ENCODE results near the gene PAXIP1. TPM values are rescaled to one million over a fixed set of nuclear protein-coding genes. Genes with fewer than 3 reads are reported as not detected.
A peak's percentile ranks its signal among the peaks of the same experiment; 100 is the strongest.

Gene PAXIP1
- total and polyA plus RNA-seq, 2 experiments from 2014 or later: 12.5 to 36.9 TPM

- H3F3A ChIP-seq (replicated peaks; ENCODE audit: low read depth): no peaks in the 10 kb centered on the region
- DNase-seq (ENCODE audit: low spot score) (no peak), ATAC-seq (no peak)
- H3K27ac Mint-ChIP-seq: no peak overlapping the region
- H3K9me2 ChIP-seq (ENCODE audit: insufficient read depth): no peaks in the 10 kb centered on the region
- H3K27me3 ChIP-seq (ENCODE audit: insufficient read depth): no peaks in the 10 kb centered on the region
- H3K27me3 Mint-ChIP-seq (ENCODE audit: insufficient read depth, low read depth, poor library complexity): peaks cover 3% of the 10 kb centered on the region
- H3K4me3 Mint-ChIP-seq: no peak overlapping the region
- no peak overlapping the region for H3K27ac ChIP-seq (ENCODE audit: low read depth)
- peaks cover 83% of the 10 kb centered on the region for H3K36me3 Mint-ChIP-seq (ENCODE audit: low read depth)
- no peaks in the 10 kb centered on the region for H3K79me2 ChIP-seq (replicated peaks; ENCODE audit: insufficient read depth)
- TF ChIP-seq ZNF114 (CRISPR knock-in tag; IDR thresholded peaks at IDR 0.05) (no peak), ZNF462 (CRISPR knock-in tag; IDR thresholded peaks at IDR 0.05) (no peak)
- H3K4me1 Mint-ChIP-seq: no peaks in the 10 kb centered on the region; the same call in 2 of the 3 replicates
- no peak overlapping the region for H3K4me2 ChIP-seq
- H3K4me3 ChIP-seq: no peak overlapping the region
- no peak overlapping the region for H2AFZ ChIP-seq
- H3K9me3 Mint-ChIP-seq: no peaks in the 10 kb centered on the region
- H3K4me1 ChIP-seq (ENCODE audit: insufficient read depth): no peaks in the 10 kb centered on the region
- H3K36me3 ChIP-seq (ENCODE audit: insufficient read depth): peaks cover 61% of the 10 kb centered on the region
- no peaks in the 10 kb centered on the region for H4K20me1 ChIP-seq (replicated peaks; ENCODE audit: insufficient read depth)
Measured at GRCh38 chr7:154950960-154951359, 52.0 kb downstream of the PAXIP1 start.

- no peaks in the 10 kb centered on the region for H3K9me3 Mint-ChIP-seq
- H4K20me1 ChIP-seq (replicated peaks; ENCODE audit: insufficient read depth): no peaks in the 10 kb centered on the region
- no peak overlapping the region for H3K4me3 ChIP-seq
- no peak overlapping the region for H3K4me3 Mint-ChIP-seq
- H3K4me1 Mint-ChIP-seq: no peaks in the 10 kb centered on the region
- H2AFZ ChIP-seq: no peak overlapping the region
- no peak overlapping the region for H3K27ac ChIP-seq (ENCODE audit: low read depth)
- H3K4me2 ChIP-seq: no peak overlapping the region
- peaks cover 91% of the 10 kb centered on the region for H3K36me3 Mint-ChIP-seq (ENCODE audit: low read depth)
- H3K27ac Mint-ChIP-seq: no peak overlapping the region
- no peaks in the 10 kb centered on the region for H3K27me3 ChIP-seq (ENCODE audit: insufficient read depth)
- TF ChIP-seq POLR2AphosphoS5 (IDR thresholded peaks at IDR 0.05; ENCODE audit: low read depth) (no peak), CTCF (conservative IDR thresholded peaks at IDR 0.05; ENCODE audit: low read depth in 2 of 2) (peak; percentile 34; a peak in 3 of 4 replicates), CREB1 (CRISPR knock-in tag; IDR thresholded peaks at IDR 0.05; ENCODE audit: low read depth) (no peak)
- H3K36me3 ChIP-seq (ENCODE audit: insufficient read depth): peaks cover 54% of the 10 kb centered on the region
- H3K9me2 ChIP-seq (ENCODE audit: insufficient read depth): no peaks in the 10 kb centered on the region
- H3F3A ChIP-seq (replicated peaks; ENCODE audit: low read depth): no peaks in the 10 kb centered on the region
- peak; percentile 30 for DNase-seq (ENCODE audit: low spot score)
- H3K79me2 ChIP-seq (replicated peaks; ENCODE audit: insufficient read depth): no peaks in the 10 kb centered on the region
- no peaks in the 10 kb centered on the region for H3K27me3 Mint-ChIP-seq (ENCODE audit: insufficient read depth, low read depth, poor library complexity)
- peak; percentile 79 for ATAC-seq
- no peaks in the 10 kb centered on the region for H3K4me1 ChIP-seq (ENCODE audit: insufficient read depth)
Measured at GRCh38 chr7:154947604-154948003, 55.3 kb downstream of the PAXIP1 start.

Data from GM23338 (cell line).